ENCODE results near the gene ETF1. TPM values are rescaled to one million over a fixed set of nuclear protein-coding genes. Genes with fewer than 3 reads are reported as not detected.

The ETF1 gene
- total RNA-seq, 5 donors from 2014 or later (not counting 1 experiment from before 2014, with no cell fraction given) = 40.1 to 115 (median 43.2) TPM

GRCh38 chr5:138492560-138493045 lies 50.4 kb downstream of the ETF1 start:
- no peak for ATAC-seq (replicated peaks in 1 of 4)
- CTCF ChIA-PET = interaction anchor here (0.5 to 1.2 kb wide), 9 partner anchors 9 to 839 kb away, joined by 3 to 10 read pairs (median 5); partner anchors contain the start of gene EGR1 (in 1 of the 2)
- H3K27ac Mint-ChIP-seq = no peak overlapping the region

GRCh38 chr5:138491669-138492559 lies 51.1 kb downstream of the ETF1 start:
- H3K27me3 ChIP-seq (replicated peaks in 1 of 2; ENCODE audit: control insufficient read depth in 2 of 2, extremely low read depth in 1 of 2, insufficient read depth in 2 of 2, low read length in 1 of 2) = peaks cover 0 to 45% of the 10 kb centered on the region in 2 experiments
- peak overlapping the region; percentile 85 to 86 (median 86) for H3K4me3 Mint-ChIP-seq
- H3K36me3 Mint-ChIP-seq = no peaks in the 10 kb centered on the region
- ATAC-seq (replicated peaks in 1 of 4) (peak; percentile 97 to 100 (median 99)), DNase-seq (peak; percentile 63 to 92 (median 81))
- H3K4me1 Mint-ChIP-seq = peaks cover 9 to 19% (median 16%) of the 10 kb centered on the region in 3 donors
- peaks cover 5 to 20% of the 10 kb centered on the region in 2 donors for H3K27me3 Mint-ChIP-seq
- no peaks in the 10 kb centered on the region for H3K9me3 ChIP-seq
- H3K36me3 ChIP-seq (ENCODE audit: control insufficient read depth in 2 of 2, extremely low read depth in 1 of 2, insufficient read depth in 1 of 2, low read length in 1 of 2) = no peaks in the 10 kb centered on the region
- ChIA-PET CTCF (interaction anchor here (0.6 to 1.2 kb wide), 3 partner anchors 25 to 43 kb away, joined by 3 to 9 read pairs (median 4); partner anchors contain the start of gene EGR1 (in 1 of the 2)), POLR2A (no interaction called here)
- peak overlapping the region; percentile 52 to 55 for H3K4me3 ChIP-seq (ENCODE audit: control insufficient read depth in 1 of 2, extremely low read depth in 1 of 2, low read length in 1 of 2)
- H3K9me3 Mint-ChIP-seq = no peaks in the 10 kb centered on the region
- H3K27ac ChIP-seq (ENCODE audit: low read length) = no peak overlapping the region
- peaks cover 6 to 22% of the 10 kb centered on the region in 2 experiments for H3K4me1 ChIP-seq (ENCODE audit: control insufficient read depth in 1 of 2, extremely low read depth in 1 of 2, insufficient read depth in 2 of 2, low read length in 2 of 2)
- 5% methylated on average over 85 of the region's 93 CpGs for WGBS (ENCODE audit: insufficient coverage)
- H3K27ac Mint-ChIP-seq = no peak overlapping the region

More at GRCh38 chr5:138492560-138493045, 50.4 kb downstream of the ETF1 start:
- peaks cover 6 to 22% of the 10 kb centered on the region in 2 experiments for H3K4me1 ChIP-seq (ENCODE audit: control insufficient read depth in 1 of 2, extremely low read depth in 1 of 2, insufficient read depth in 2 of 2, low read length in 2 of 2)
- Mint-ChIP-seq H3K4me3 (peak overlapping the region; percentile 85 to 86 (median 86)), H3K27me3 (peaks cover 5 to 20% of the 10 kb centered on the region in 2 donors), H3K36me3 (no peaks in the 10 kb centered on the region), H3K4me1 (peaks cover 9 to 19% (median 16%) of the 10 kb centered on the region in 3 donors), H3K9me3 (no peaks in the 10 kb centered on the region)
- no peak overlapping the region for H3K27ac ChIP-seq (ENCODE audit: low read length)
- H3K4me3 ChIP-seq (ENCODE audit: control insufficient read depth in 1 of 2, extremely low read depth in 1 of 2, low read length in 1 of 2) = peak overlapping the region; percentile 52 to 53
- WGBS (ENCODE audit: insufficient coverage) = 41% methylated on average over 7 of the region's 10 CpGs
- peaks cover 0 to 47% of the 10 kb centered on the region in 2 experiments for H3K27me3 ChIP-seq (replicated peaks in 1 of 2; ENCODE audit: control insufficient read depth in 2 of 2, extremely low read depth in 1 of 2, insufficient read depth in 2 of 2, low read length in 1 of 2)
- DNase-seq = peak in 1 of 35 experiments; percentile 13
- POLR2A ChIA-PET = interaction anchor here (0.6 kb wide), 3 partner anchors 19 to 36 kb away, joined by 4 to 12 read pairs (median 11); no protein-coding TSS in a partner anchor
- no peaks in the 10 kb centered on the region for H3K36me3 ChIP-seq (ENCODE audit: control insufficient read depth in 2 of 2, extremely low read depth in 1 of 2, insufficient read depth in 1 of 2, low read length in 1 of 2)
- H3K9me3 ChIP-seq = no peaks in the 10 kb centered on the region

- Mint-ChIP-seq H3K9me3 (no peaks in the 10 kb centered on the region), H3K4me3 (peak overlapping the region in 2 of 3 donors; percentile 31 to 59), H3K27ac (no peak overlapping the region), H3K36me3 (no peaks in the 10 kb centered on the region), H3K27me3 (peaks cover 5 to 23% of the 10 kb centered on the region in 2 donors), H3K4me1 (peaks cover 9 to 19% (median 16%) of the 10 kb centered on the region in 3 donors)
- ChIA-PET POLR2A (no interaction called here), CTCF (interaction anchor here in 1 of 2 donors (1.0 kb wide), 1 partner anchor 8 kb away, joined by 3 read pairs; no protein-coding TSS in a partner anchor)
- Histone ChIP-seq H3K36me3 (ENCODE audit: control insufficient read depth in 2 of 2, extremely low read depth in 1 of 2, insufficient read depth in 1 of 2, low read length in 1 of 2) (no peaks in the 10 kb centered on the region), H3K4me1 (ENCODE audit: control insufficient read depth in 1 of 2, extremely low read depth in 1 of 2, insufficient read depth in 2 of 2, low read length in 2 of 2) (peaks cover 6 to 22% of the 10 kb centered on the region in 2 experiments), H3K27me3 (replicated peaks in 1 of 2; ENCODE audit: control insufficient read depth in 2 of 2, extremely low read depth in 1 of 2, insufficient read depth in 2 of 2, low read length in 1 of 2) (peaks cover 0 to 44% of the 10 kb centered on the region in 2 experiments), H3K27ac (ENCODE audit: low read length) (no peak overlapping the region), H3K9me3 (no peaks in the 10 kb centered on the region), H3K4me3 (ENCODE audit: control insufficient read depth in 1 of 2, extremely low read depth in 1 of 2, low read length in 1 of 2) (peak overlapping the region; percentile 47 to 55)
- DNase-seq (peak in 1 of 35 experiments; percentile 9), ATAC-seq (replicated peaks in 1 of 4) (no peak)
- WGBS (ENCODE audit: insufficient coverage) = 73% methylated on average over 10 of the region's 11 CpGs
These were observed 51.8 kb downstream of the ETF1 start for GRCh38 chr5:138491284-138491648.

GRCh38 chr5:138490648-138491283 lies 52.3 kb downstream of the ETF1 start:
- POLR2A ChIA-PET = interaction anchor here in 1 of 2 donors (0.5 kb wide), 1 partner anchor 44 kb away, joined by 11 read pairs; no protein-coding TSS in a partner anchor
- Mint-ChIP-seq H3K9me3 (no peaks in the 10 kb centered on the region), H3K4me1 (peaks cover 9 to 19% (median 16%) of the 10 kb centered on the region in 3 donors), H3K4me3 (peak overlapping the region; percentile 3 to 59 (median 7)), H3K27ac (no peak overlapping the region), H3K36me3 (no peaks in the 10 kb centered on the region), H3K27me3 (peaks cover 5 to 23% of the 10 kb centered on the region in 2 donors)
- H3K27me3 ChIP-seq (replicated peaks in 1 of 2; ENCODE audit: control insufficient read depth in 2 of 2, extremely low read depth in 1 of 2, insufficient read depth in 2 of 2, low read length in 1 of 2) = peaks cover 0 to 44% of the 10 kb centered on the region in 2 experiments
- H3K4me3 ChIP-seq (ENCODE audit: control insufficient read depth in 1 of 2, extremely low read depth in 1 of 2, low read length in 1 of 2) = no peak overlapping the region
- DNase-seq (no peak), ATAC-seq (replicated peaks in 1 of 4) (no peak)
- H3K9me3 ChIP-seq = no peaks in the 10 kb centered on the region
- 88% methylated on average over 10 of the region's 12 CpGs for WGBS (ENCODE audit: insufficient coverage)
- CTCF ChIA-PET = interaction anchor here in 1 of 2 donors (1.0 kb wide), 1 partner anchor 8 kb away, joined by 3 read pairs; no protein-coding TSS in a partner anchor
- H3K27ac ChIP-seq (ENCODE audit: low read length) = no peak overlapping the region
- H3K4me1 ChIP-seq (ENCODE audit: control insufficient read depth in 1 of 2, extremely low read depth in 1 of 2, insufficient read depth in 2 of 2, low read length in 2 of 2) = peaks cover 6 to 22% of the 10 kb centered on the region in 2 experiments
- H3K36me3 ChIP-seq (ENCODE audit: control insufficient read depth in 2 of 2, extremely low read depth in 1 of 2, insufficient read depth in 1 of 2, low read length in 1 of 2) = no peaks in the 10 kb centered on the region

GRCh38 chr5:138489683-138490061 lies 53.4 kb downstream of the ETF1 start:
- no peak overlapping the region for H3K4me3 ChIP-seq (ENCODE audit: control insufficient read depth in 1 of 2, extremely low read depth in 1 of 2, low read length in 1 of 2)
- H3K36me3 ChIP-seq (ENCODE audit: control insufficient read depth in 2 of 2, extremely low read depth in 1 of 2, insufficient read depth in 1 of 2, low read length in 1 of 2) = no peaks in the 10 kb centered on the region
- H3K27ac ChIP-seq (ENCODE audit: low read length) = no peak overlapping the region
- H3K4me1 ChIP-seq (ENCODE audit: control insufficient read depth in 1 of 2, extremely low read depth in 1 of 2, insufficient read depth in 2 of 2, low read length in 2 of 2) = peaks cover 6 to 22% of the 10 kb centered on the region in 2 experiments
- peaks cover 0 to 44% of the 10 kb centered on the region in 2 experiments for H3K27me3 ChIP-seq (replicated peaks in 1 of 2; ENCODE audit: control insufficient read depth in 2 of 2, extremely low read depth in 1 of 2, insufficient read depth in 2 of 2, low read length in 1 of 2)
- H3K4me3 Mint-ChIP-seq = no peak overlapping the region
- no peaks in the 10 kb centered on the region for H3K9me3 ChIP-seq
- H3K36me3 Mint-ChIP-seq = no peaks in the 10 kb centered on the region
- WGBS (ENCODE audit: insufficient coverage) = 92% methylated on average over 5 of the region's 5 CpGs
- ATAC-seq (replicated peaks in 1 of 4) (no peak), DNase-seq (no peak)
- POLR2A ChIA-PET = no interaction called here
- H3K9me3 Mint-ChIP-seq = no peaks in the 10 kb centered on the region
- peaks cover 5 to 21% of the 10 kb centered on the region in 2 donors for H3K27me3 Mint-ChIP-seq
- no peak overlapping the region for H3K27ac Mint-ChIP-seq
- H3K4me1 Mint-ChIP-seq = peaks cover 9 to 19% (median 16%) of the 10 kb centered on the region in 3 donors
- CTCF ChIA-PET = interaction anchor here in 1 of 2 donors (0.5 kb wide), 1 partner anchor 27 kb away, joined by 3 read pairs; no protein-coding TSS in a partner anchor
